ENCODE results near the gene AQP1. TPM values are rescaled to one million over a fixed set of nuclear protein-coding genes. Genes with fewer than 3 reads are reported as not detected.

The AQP1 gene
- total RNA-seq, 1 experiment from 2014 or later = 0.49 TPM

- no peaks in the 10 kb centered on the region for H3K4me1 ChIP-seq (ENCODE audit: insufficient read depth, low read length, poor library complexity, severe bottlenecking)
- CTCF ChIA-PET = interaction anchor here (1.1 kb wide), 1 partner anchor 23 kb away, joined by 3 read pairs; no protein-coding TSS in a partner anchor
- TF ChIP-seq CTCF (conservative IDR thresholded peaks at IDR 0.05; ENCODE audit: low read depth, low read length) (no peak), EZH2 (IDR thresholded peaks at IDR 0.05; ENCODE audit: borderline replicate concordance, low read depth, low read length, poor library complexity, severe bottlenecking) (no peak)
- no TSS peak for BruUV-seq (replicated peaks)
- no peaks in the 10 kb centered on the region for H3K36me3 ChIP-seq (ENCODE audit: insufficient read depth, low read length, poor library complexity, severe bottlenecking)
- POLR2A ChIA-PET (ENCODE audit: low non-redundant PET) = no interaction called here
- H3K27ac ChIP-seq (ENCODE audit: low read depth, low read length, poor library complexity, severe bottlenecking) = no peak overlapping the region
- H3K27me3 ChIP-seq (replicated peaks; ENCODE audit: insufficient read depth, low read depth, low read length, poor library complexity) = no peaks in the 10 kb centered on the region
- H3K9me3 ChIP-seq (ENCODE audit: low read depth, low read length, poor library complexity, severe bottlenecking) = no peaks in the 10 kb centered on the region
- intact Hi-C loops (cut with micrococcal nuclease; ENCODE audit: unreplicated experiment) = no loop called here
- no peak for DNase-seq (ENCODE audit: low spot score)
- H3K4me3 ChIP-seq (ENCODE audit: low read depth, low read length, poor library complexity, severe bottlenecking) = no peak overlapping the region
These were observed 4.6 kb downstream of the AQP1 start for GRCh38 chr7:30916255-30916654.

GRCh38 chr7:30916767-30917166 is 5.1 kb downstream of the AQP1 start:
- H3K36me3 ChIP-seq (ENCODE audit: insufficient read depth, low read length, poor library complexity, severe bottlenecking) = no peaks in the 10 kb centered on the region
- intact Hi-C loops (cut with micrococcal nuclease; ENCODE audit: unreplicated experiment) = no loop called here
- no peak for DNase-seq (ENCODE audit: low spot score)
- POLR2A ChIA-PET (ENCODE audit: low non-redundant PET) = no interaction called here
- BruUV-seq (replicated peaks) = no TSS peak
- no peaks in the 10 kb centered on the region for H3K4me1 ChIP-seq (ENCODE audit: insufficient read depth, low read length, poor library complexity, severe bottlenecking)
- no peaks in the 10 kb centered on the region for H3K27me3 ChIP-seq (replicated peaks; ENCODE audit: insufficient read depth, low read depth, low read length, poor library complexity)
- no peak overlapping the region for H3K27ac ChIP-seq (ENCODE audit: low read depth, low read length, poor library complexity, severe bottlenecking)
- CTCF ChIA-PET = interaction anchor here (1.1 kb wide), 1 partner anchor 22 kb away, joined by 3 read pairs; no protein-coding TSS in a partner anchor
- no peak overlapping the region for H3K4me3 ChIP-seq (ENCODE audit: low read depth, low read length, poor library complexity, severe bottlenecking)
- H3K9me3 ChIP-seq (ENCODE audit: low read depth, low read length, poor library complexity, severe bottlenecking) = no peaks in the 10 kb centered on the region
- TF ChIP-seq EZH2 (IDR thresholded peaks at IDR 0.05; ENCODE audit: borderline replicate concordance, low read depth, low read length, poor library complexity, severe bottlenecking) = no peak
- TF ChIP-seq CTCF (conservative IDR thresholded peaks at IDR 0.05; ENCODE audit: low read depth, low read length) = no peak

- Histone ChIP-seq H3K4me3 (ENCODE audit: low read depth, low read length, poor library complexity, severe bottlenecking) (no peak overlapping the region), H3K27me3 (replicated peaks; ENCODE audit: insufficient read depth, low read depth, low read length, poor library complexity) (no peaks in the 10 kb centered on the region), H3K4me1 (ENCODE audit: insufficient read depth, low read length, poor library complexity, severe bottlenecking) (no peaks in the 10 kb centered on the region), H3K9me3 (ENCODE audit: low read depth, low read length, poor library complexity, severe bottlenecking) (no peaks in the 10 kb centered on the region), H3K27ac (ENCODE audit: low read depth, low read length, poor library complexity, severe bottlenecking) (no peak overlapping the region), H3K36me3 (ENCODE audit: insufficient read depth, low read length, poor library complexity, severe bottlenecking) (no peaks in the 10 kb centered on the region)
- no TSS peak for BruUV-seq (replicated peaks)
- TF ChIP-seq EZH2 (IDR thresholded peaks at IDR 0.05; ENCODE audit: borderline replicate concordance, low read depth, low read length, poor library complexity, severe bottlenecking) = no peak
- no peak for DNase-seq (ENCODE audit: low spot score)
- POLR2A ChIA-PET (ENCODE audit: low non-redundant PET) = no interaction called here
- intact Hi-C loops (cut with micrococcal nuclease; ENCODE audit: unreplicated experiment) = no loop called here
- CTCF ChIA-PET = interaction anchor here (1.1 kb wide), 1 partner anchor 21 kb away, joined by 3 read pairs; no protein-coding TSS in a partner anchor
These were observed 5.7 kb downstream of the AQP1 start for GRCh38 chr7:30917216-30917893.

DNA sequence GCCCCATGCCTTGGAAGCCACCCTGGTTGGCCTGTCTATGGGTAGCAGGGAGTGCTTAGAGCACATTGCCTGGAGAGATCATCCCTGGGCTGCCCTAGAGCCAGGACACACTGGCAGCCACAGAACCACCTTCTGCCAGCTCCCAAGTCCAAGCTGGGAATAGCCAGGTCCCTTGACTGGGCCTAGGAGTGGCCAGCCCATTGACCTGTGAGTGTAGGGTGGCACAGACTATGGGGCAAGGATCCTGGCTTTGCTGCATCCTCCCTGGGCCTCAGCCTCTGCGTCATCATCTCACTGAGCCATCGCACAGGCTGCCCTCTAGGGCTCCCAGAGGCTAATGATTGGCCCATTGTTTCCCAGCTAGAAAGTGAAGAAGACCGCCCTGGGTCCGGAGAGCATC is 7.0 kb downstream of the AQP1 start:
- intact Hi-C loops (cut with micrococcal nuclease; ENCODE audit: unreplicated experiment) = no loop called here
- Histone ChIP-seq H3K4me3 (ENCODE audit: low read depth, low read length, poor library complexity, severe bottlenecking) (no peak overlapping the region), H3K27ac (ENCODE audit: low read depth, low read length, poor library complexity, severe bottlenecking) (no peak overlapping the region), H3K27me3 (replicated peaks; ENCODE audit: insufficient read depth, low read depth, low read length, poor library complexity) (no peaks in the 10 kb centered on the region), H3K9me3 (ENCODE audit: low read depth, low read length, poor library complexity, severe bottlenecking) (no peaks in the 10 kb centered on the region), H3K36me3 (ENCODE audit: insufficient read depth, low read length, poor library complexity, severe bottlenecking) (no peaks in the 10 kb centered on the region), H3K4me1 (ENCODE audit: insufficient read depth, low read length, poor library complexity, severe bottlenecking) (no peaks in the 10 kb centered on the region)
- DNase-seq (ENCODE audit: low spot score) = no peak
- BruUV-seq (replicated peaks) = no TSS peak
- ChIA-PET POLR2A (ENCODE audit: low non-redundant PET) (no interaction called here), CTCF (interaction anchor here (0.7 kb wide), 1 partner anchor 607 kb away, joined by 4 read pairs; no protein-coding TSS in a partner anchor)
- TF ChIP-seq CTCF (conservative IDR thresholded peaks at IDR 0.05; ENCODE audit: low read depth, low read length) (no peak), EZH2 (IDR thresholded peaks at IDR 0.05; ENCODE audit: borderline replicate concordance, low read depth, low read length, poor library complexity, severe bottlenecking) (no peak)
